Ishikawa (cell line): ENCODE measurements around the gene ADARB1.

Experiments used
- CEBPB ChIP-seq: IDR thresholded peaks from 2 replicates; pipeline ENCODE4 v1.6.1; 2012
- CREB1 ChIP-seq: IDR thresholded peaks from 2 replicates; pipeline ENCODE4 v1.6.1; 2012; ENCODE audit warnings: low read depth
- EGR1 ChIP-seq: IDR thresholded peaks from 2 replicates; pipeline ENCODE4 v1.6.1; 2012
- EP300 ChIP-seq: IDR thresholded peaks from 2 replicates; pipeline ENCODE4 v1.6.1; 2012; ENCODE audit warnings: borderline replicate concordance
- FOXM1 ChIP-seq: IDR thresholded peaks from 2 replicates; pipeline ENCODE4 v1.6.1; 2012; ENCODE audit warnings: low read depth, borderline replicate concordance
- NFIC ChIP-seq: IDR thresholded peaks from 2 replicates; pipeline ENCODE4 v1.6.1; 2012
- REST ChIP-seq: IDR thresholded peaks from 2 replicates; pipeline ENCODE4 v1.6.1; 2012; ENCODE audit warnings: low read depth, mild to moderate bottlenecking
- TAF1 ChIP-seq: IDR thresholded peaks from 2 replicates; pipeline ENCODE4 v1.6.1; 2012; ENCODE audit warnings: low read depth, mild to moderate bottlenecking
- TCF12 ChIP-seq: IDR thresholded peaks from 2 replicates; pipeline ENCODE4 v1.6.1; 2012; ENCODE audit warnings: low read depth
- TEAD4 ChIP-seq: IDR thresholded peaks from 2 replicates; pipeline ENCODE4 v1.6.1; 2012
- YY1 ChIP-seq: IDR thresholded peaks from 2 replicates; pipeline ENCODE4 v1.6.1; 2012; ENCODE audit warnings: low read depth
- TF ChIP-seq, protein P1 (sequence below): IDR thresholded peaks from 2 replicates; pipeline ENCODE4 v1.6.1; 2012
- TF ChIP-seq, protein P2 (sequence below): IDR thresholded peaks from 2 replicates; pipeline ENCODE4 v1.6.1; 2012

GRCh38 chr21:45226540-45227326 lies 152.4 kb downstream of the ADARB1 start:
- no peak for TF ChIP-seq EGR1
- TF ChIP-seq TAF1, result no peak
- TF ChIP-seq, protein P1, sequence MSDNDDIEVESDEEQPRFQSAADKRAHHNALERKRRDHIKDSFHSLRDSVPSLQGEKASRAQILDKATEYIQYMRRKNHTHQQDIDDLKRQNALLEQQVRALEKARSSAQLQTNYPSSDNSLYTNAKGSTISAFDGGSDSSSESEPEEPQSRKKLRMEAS, result no peak
- no peak for TF ChIP-seq EP300
- TF ChIP-seq REST, result no peak
- no peak for TF ChIP-seq CEBPB
- no peak for TF ChIP-seq YY1
- no peak for TF ChIP-seq NFIC
- TF ChIP-seq TEAD4, result no peak
- TF ChIP-seq, protein P2, sequence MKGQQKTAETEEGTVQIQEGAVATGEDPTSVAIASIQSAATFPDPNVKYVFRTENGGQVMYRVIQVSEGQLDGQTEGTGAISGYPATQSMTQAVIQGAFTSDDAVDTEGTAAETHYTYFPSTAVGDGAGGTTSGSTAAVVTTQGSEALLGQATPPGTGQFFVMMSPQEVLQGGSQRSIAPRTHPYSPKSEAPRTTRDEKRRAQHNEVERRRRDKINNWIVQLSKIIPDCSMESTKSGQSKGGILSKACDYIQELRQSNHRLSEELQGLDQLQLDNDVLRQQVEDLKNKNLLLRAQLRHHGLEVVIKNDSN, result peak; percentile 28; the same call in 1 of the 2 replicates
- no peak for TF ChIP-seq CREB1
- no peak for TF ChIP-seq TCF12
- TF ChIP-seq FOXM1, result no peak
